Activated naive CD8-positive, alpha-beta T cell treated with anti-CD3 and anti-CD28 coated beads, Interleukin-2, amount 50 U/mL, for 24 hours (primary cell): ENCODE results near the gene CARD11.

Source experiments
- ATAC-seq: fragments of 150-1000 bp; cut with Tn5 transposase; one replicate; pipeline ENCODE4 v1.10.0; 2021
- DNase-seq: peaks from one replicate; pipeline ENCODE4 v3.0.0; 2021
- H3K27ac Mint-ChIP-seq: one replicate; pipeline ENCODE4 v1.8.0; 2021; ENCODE audit warnings: mild to moderate bottlenecking, mixed read lengths
- H3K27me3 Mint-ChIP-seq: one replicate; pipeline ENCODE4 v1.8.0; 2021; ENCODE audit warnings: mixed read lengths
- H3K36me3 Mint-ChIP-seq: one replicate; pipeline ENCODE4 v1.8.0; 2021; ENCODE audit warnings: low read depth, mixed read lengths
- H3K4me1 Mint-ChIP-seq: one replicate; pipeline ENCODE4 v1.8.0; 2021; ENCODE audit warnings: mixed read lengths
- H3K4me3 Mint-ChIP-seq: one replicate; pipeline ENCODE4 v1.8.0; 2021; ENCODE audit warnings: mild to moderate bottlenecking, moderate library complexity, mixed read lengths
- H3K9me3 Mint-ChIP-seq: one replicate; pipeline ENCODE4 v1.8.0; 2021; ENCODE audit warnings: mixed read lengths

CARD11 gene

GRCh38 chr7:2996141-2996540, 47.5 kb downstream of the CARD11 start:
- DNase-seq (no peak), ATAC-seq (no peak)
- Mint-ChIP-seq H3K4me1 (peaks cover 6% of the 10 kb centered on the region), H3K9me3 (peaks cover 20% of the 10 kb centered on the region), H3K27ac (no peak overlapping the region), H3K36me3 (peaks cover 68% of the 10 kb centered on the region), H3K4me3 (no peak overlapping the region), H3K27me3 (no peaks in the 10 kb centered on the region)

GRCh38 chr7:2993868-2994267, 49.8 kb downstream of the CARD11 start:
- Mint-ChIP-seq H3K36me3 (peaks cover 66% of the 10 kb centered on the region), H3K4me3 (no peak overlapping the region), H3K27ac (peak overlapping the region; percentile 39), H3K9me3 (peaks cover 25% of the 10 kb centered on the region), H3K27me3 (no peaks in the 10 kb centered on the region), H3K4me1 (peaks cover 8% of the 10 kb centered on the region)
- DNase-seq (no peak), ATAC-seq (no peak)

GRCh38 chr7:2993396-2993795, 50.3 kb downstream of the CARD11 start:
- peaks cover 25% of the 10 kb centered on the region for H3K9me3 Mint-ChIP-seq
- DNase-seq (no peak), ATAC-seq (no peak)
- H3K4me1 Mint-ChIP-seq: peaks cover 10% of the 10 kb centered on the region
- no peaks in the 10 kb centered on the region for H3K27me3 Mint-ChIP-seq
- H3K36me3 Mint-ChIP-seq: peaks cover 69% of the 10 kb centered on the region
- H3K4me3 Mint-ChIP-seq: no peak overlapping the region
- no peak overlapping the region for H3K27ac Mint-ChIP-seq

GRCh38 chr7:2990949-2991470, 52.7 kb downstream of the CARD11 start:
- H3K4me1 Mint-ChIP-seq: peaks cover 22% of the 10 kb centered on the region
- H3K9me3 Mint-ChIP-seq: peaks cover 22% of the 10 kb centered on the region
- DNase-seq: no peak
- no peaks in the 10 kb centered on the region for H3K27me3 Mint-ChIP-seq
- H3K27ac Mint-ChIP-seq: peak overlapping the region; percentile 11
- H3K4me3 Mint-ChIP-seq: no peak overlapping the region
- peaks cover 58% of the 10 kb centered on the region for H3K36me3 Mint-ChIP-seq
- no peak for ATAC-seq

- no peak overlapping the region for H3K4me3 Mint-ChIP-seq
- no peaks in the 10 kb centered on the region for H3K27me3 Mint-ChIP-seq
- no peak for DNase-seq
- no peak for ATAC-seq
- H3K27ac Mint-ChIP-seq: no peak overlapping the region
- H3K9me3 Mint-ChIP-seq: peaks cover 8% of the 10 kb centered on the region
- H3K4me1 Mint-ChIP-seq: peaks cover 63% of the 10 kb centered on the region
- H3K36me3 Mint-ChIP-seq: peaks cover 39% of the 10 kb centered on the region
Measured at GRCh38 chr7:2986561-2986960, 57.1 kb downstream of the CARD11 start.

- peaks cover 4% of the 10 kb centered on the region for H3K9me3 Mint-ChIP-seq
- peak overlapping the region; percentile 53 for H3K27ac Mint-ChIP-seq
- H3K4me1 Mint-ChIP-seq: peaks cover 67% of the 10 kb centered on the region
- no peak overlapping the region for H3K4me3 Mint-ChIP-seq
- peaks cover 40% of the 10 kb centered on the region for H3K36me3 Mint-ChIP-seq
- H3K27me3 Mint-ChIP-seq: no peaks in the 10 kb centered on the region
- DNase-seq (no peak), ATAC-seq (no peak)
Measured at GRCh38 chr7:2985866-2986265, 57.8 kb downstream of the CARD11 start.

- no peaks in the 10 kb centered on the region for H3K9me3 Mint-ChIP-seq
- DNase-seq: no peak
- H3K36me3 Mint-ChIP-seq: peaks cover 34% of the 10 kb centered on the region
- no peak overlapping the region for H3K4me3 Mint-ChIP-seq
- H3K27me3 Mint-ChIP-seq: no peaks in the 10 kb centered on the region
- peaks cover 80% of the 10 kb centered on the region for H3K4me1 Mint-ChIP-seq
- peak overlapping the region; percentile 87 for H3K27ac Mint-ChIP-seq
- ATAC-seq: no peak
Measured at GRCh38 chr7:2984091-2984490, 59.6 kb downstream of the CARD11 start.

GRCh38 chr7:2983586-2983985, 60.1 kb downstream of the CARD11 start:
- peaks cover 84% of the 10 kb centered on the region for H3K4me1 Mint-ChIP-seq
- H3K27me3 Mint-ChIP-seq: no peaks in the 10 kb centered on the region
- ATAC-seq: no peak
- peaks cover 33% of the 10 kb centered on the region for H3K36me3 Mint-ChIP-seq
- no peak overlapping the region for H3K4me3 Mint-ChIP-seq
- H3K27ac Mint-ChIP-seq: peak overlapping the region; percentile 87
- H3K9me3 Mint-ChIP-seq: no peaks in the 10 kb centered on the region
- no peak for DNase-seq

GRCh38 chr7:2982831-2983230, 60.8 kb downstream of the CARD11 start:
- Mint-ChIP-seq H3K27ac (peak overlapping the region; percentile 87), H3K27me3 (no peaks in the 10 kb centered on the region), H3K4me3 (peak overlapping the region; percentile 50), H3K36me3 (peaks cover 31% of the 10 kb centered on the region), H3K9me3 (no peaks in the 10 kb centered on the region), H3K4me1 (peaks cover 84% of the 10 kb centered on the region)
- ATAC-seq: peak; percentile 20
- peak; percentile 56 for DNase-seq

GRCh38 chr7:2982401-2982800, 61.3 kb downstream of the CARD11 start:
- Mint-ChIP-seq H3K4me1 (peaks cover 87% of the 10 kb centered on the region), H3K4me3 (peak overlapping the region; percentile 50), H3K27me3 (no peaks in the 10 kb centered on the region), H3K9me3 (no peaks in the 10 kb centered on the region), H3K27ac (peak overlapping the region; percentile 87), H3K36me3 (peaks cover 31% of the 10 kb centered on the region)
- no peak for ATAC-seq
- DNase-seq: no peak

- Mint-ChIP-seq H3K27me3 (no peaks in the 10 kb centered on the region), H3K36me3 (peaks cover 28% of the 10 kb centered on the region), H3K4me3 (peak overlapping the region; percentile 76)
Measured at GRCh38 chr7:2981103-2981480, 62.6 kb downstream of the CARD11 start.

GRCh38 chr7:2980401-2981102, 63.1 kb downstream of the CARD11 start:
- Mint-ChIP-seq H3K4me1 (peaks cover 86% of the 10 kb centered on the region), H3K36me3 (peaks cover 30% of the 10 kb centered on the region), H3K27ac (peak overlapping the region; percentile 81), H3K4me3 (peak overlapping the region; percentile 76), H3K27me3 (no peaks in the 10 kb centered on the region), H3K9me3 (no peaks in the 10 kb centered on the region)
- DNase-seq (peak; percentile 53), ATAC-seq (peak; percentile 37)

More at GRCh38 chr7:2981103-2981480, 62.6 kb downstream of the CARD11 start:
- ATAC-seq (no peak), DNase-seq (no peak)
- Mint-ChIP-seq H3K4me1 (peaks cover 88% of the 10 kb centered on the region), H3K27ac (peak overlapping the region; percentile 81), H3K9me3 (no peaks in the 10 kb centered on the region)

- peak overlapping the region; percentile 76 for H3K4me3 Mint-ChIP-seq
- H3K27ac Mint-ChIP-seq: peak overlapping the region; percentile 81
- H3K9me3 Mint-ChIP-seq: no peaks in the 10 kb centered on the region
- ATAC-seq: no peak
- H3K27me3 Mint-ChIP-seq: no peaks in the 10 kb centered on the region
- peaks cover 86% of the 10 kb centered on the region for H3K4me1 Mint-ChIP-seq
- peaks cover 34% of the 10 kb centered on the region for H3K36me3 Mint-ChIP-seq
- DNase-seq: no peak
Measured at GRCh38 chr7:2979951-2980350, 63.7 kb downstream of the CARD11 start.

GRCh38 chr7:2979201-2979631, 64.5 kb downstream of the CARD11 start:
- ATAC-seq (peak; percentile 1), DNase-seq (no peak)
- no peaks in the 10 kb centered on the region for H3K27me3 Mint-ChIP-seq
- peaks cover 79% of the 10 kb centered on the region for H3K4me1 Mint-ChIP-seq
- no peaks in the 10 kb centered on the region for H3K9me3 Mint-ChIP-seq
- H3K27ac Mint-ChIP-seq: peak overlapping the region; percentile 94
- peaks cover 40% of the 10 kb centered on the region for H3K36me3 Mint-ChIP-seq
- H3K4me3 Mint-ChIP-seq: peak overlapping the region; percentile 76

GRCh38 chr7:2978408-2978807, 65.3 kb downstream of the CARD11 start:
- Mint-ChIP-seq H3K27ac (peak overlapping the region; percentile 94), H3K27me3 (no peaks in the 10 kb centered on the region), H3K9me3 (no peaks in the 10 kb centered on the region), H3K4me3 (peak overlapping the region; percentile 76), H3K36me3 (peaks cover 38% of the 10 kb centered on the region), H3K4me1 (peaks cover 75% of the 10 kb centered on the region)
- peak; percentile 89 for DNase-seq
- ATAC-seq: peak; percentile 89
